GM13977 (cell line): ENCODE results near the gene LARP7.

Experiments
- DNase-seq: peaks from one replicate; pipeline ENCODE4 v3.0.0; 2012; ENCODE audit warnings: low spot score
- CTCF ChIP-seq: IDR thresholded peaks from 2 replicates; pipeline ENCODE4 v1.5.1; 2012; ENCODE audit warnings: mild to moderate bottlenecking, control low read depth; ENCODE audit not compliant: insufficient read depth; ENCODE audit errors: extremely low read depth, missing control alignments
- in situ Hi-C: fragments of 300-500 bp; cut with MboI; formaldehyde crosslinking; loops from one replicate; pipeline ENCODE4 v1.12.0; 2022; ENCODE audit warnings: low sequenced_read_pairs, low pct_unique_long_range_greater_than_20kb, mixed read lengths, inconsistent platforms; ENCODE audit not compliant: unreplicated experiment

The LARP7 gene

GRCh38 chr4:112668131-112668530, 31.2 kb downstream of the LARP7 start:
- no peak for DNase-seq
- TF ChIP-seq CTCF, result no peak
- in situ Hi-C loops, result no loop called here

GRCh38 chr4:112673076-112673475, 36.1 kb downstream of the LARP7 start:
- TF ChIP-seq CTCF, result no peak
- DNase-seq, result no peak
- in situ Hi-C loops, result no loop called here

- in situ Hi-C loops, result no loop called here
- TF ChIP-seq CTCF, result no peak
- DNase-seq, result no peak
These were observed 36.7 kb downstream of the LARP7 start for GRCh38 chr4:112673686-112674085.

- no peak for DNase-seq
- no peak for TF ChIP-seq CTCF
- in situ Hi-C loops, result no loop called here
These were observed 37.4 kb downstream of the LARP7 start for GRCh38 chr4:112674376-112674775.

GRCh38 chr4:112677519-112678091, 40.7 kb downstream of the LARP7 start:
- TF ChIP-seq CTCF, result no peak

GRCh38 chr4:112680996-112681395, 44.1 kb downstream of the LARP7 start:
- in situ Hi-C loops, result no loop called here
- no peak for TF ChIP-seq CTCF
- no peak for DNase-seq

More at GRCh38 chr4:112677519-112678091, 40.7 kb downstream of the LARP7 start:
- DNase-seq, result no peak
- in situ Hi-C loops, result no loop called here

- no peak for TF ChIP-seq CTCF
- no peak for DNase-seq
- in situ Hi-C loops, result no loop called here
These were observed 56.6 kb downstream of the LARP7 start for GRCh38 chr4:112693507-112693906.
